GM19467 (cell line): Measurements from ENCODE around the gene PHLDB2.

ENCODE experiments used
- ATAC-seq: cut with Tn5 transposase; IDR thresholded peaks from one replicate; pipeline ENCODE4 v1.9.1; 2021; ENCODE audit warnings: mild to moderate bottlenecking, moderate library complexity; ENCODE audit not compliant: unreplicated experiment

The PHLDB2 gene

GRCh38 chr3:112013058-112013783 is 154.2 kb downstream of the PHLDB2 start:
- peak; percentile 77 for ATAC-seq

GRCh38 chr3:112013784-112014143 is 154.7 kb downstream of the PHLDB2 start:
- no peak for ATAC-seq

GRCh38 chr3:112017091-112017490 is 158.0 kb downstream of the PHLDB2 start:
- ATAC-seq, result no peak

- no peak for ATAC-seq
These were observed 159.6 kb downstream of the PHLDB2 start for GRCh38 chr3:112018712-112019111.

GRCh38 chr3:112019716-112020115 is 160.7 kb downstream of the PHLDB2 start:
- ATAC-seq, result no peak

GRCh38 chr3:112020674-112021085 is 161.6 kb downstream of the PHLDB2 start:
- no peak for ATAC-seq
